DND-41 (cell line): Measurements from ENCODE around the gene MAN1B1.

Source experiments
- ATAC-seq: fragments of 200-7000 bp; cut with Tn5 transposase; 3 replicates; pipeline ENCODE4 v1.9.1; 2021; ENCODE audit warnings: low read depth; ENCODE audit not compliant: insufficient read depth
- DNase-seq: peaks from one replicate; pipeline ENCODE4 v3.0.0-alpha.2; 2020
- H2AFZ ChIP-seq: 2 replicates; pipeline ENCODE4 v1.6.0; 2012; ENCODE audit warnings: low read depth, low read length
- H3K27ac ChIP-seq: 2 replicates; pipeline ENCODE4 v1.5.1; 2012; ENCODE audit warnings: low read length, inconsistent platforms
- H3K27me3 ChIP-seq: fragments of 200-600 bp; sonication (generic); 2 replicates; pipeline ENCODE4 v1.6.0; 2012; ENCODE audit warnings: low read length, mild to moderate bottlenecking, inconsistent platforms; ENCODE audit not compliant: insufficient read depth, poor library complexity
- H3K36me3 ChIP-seq: 2 replicates; pipeline ENCODE4 v1.5.1; 2012; ENCODE audit warnings: low read length, inconsistent platforms; ENCODE audit not compliant: insufficient read depth
- H3K4me1 ChIP-seq: 2 replicates; pipeline ENCODE4 v1.5.1; 2012; ENCODE audit warnings: mild to moderate bottlenecking, low read length; ENCODE audit not compliant: insufficient read depth
- H3K4me2 ChIP-seq: 2 replicates; pipeline ENCODE4 v1.6.0; 2012; ENCODE audit warnings: mild to moderate bottlenecking, moderate library complexity, low read length, inconsistent platforms; ENCODE audit not compliant: insufficient read depth
- H3K4me3 ChIP-seq, 2 experiments: fragments of 200-600 bp in 1 of 2; shearing (Covaris generic) in 1 of 2; 2 replicates each; pipeline ENCODE4 v1.5.1; 2012 to 2016; ENCODE audit warnings: inconsistent platforms in 2 of 2, low read length in 2 of 2, mild to moderate bottlenecking in 2 of 2, low read depth in 1 of 2, moderate library complexity in 1 of 2
- H3K79me2 ChIP-seq: 2 replicates; pipeline ENCODE4 v1.6.0; 2012; ENCODE audit warnings: low read length, inconsistent platforms; ENCODE audit not compliant: insufficient read depth
- H3K9ac ChIP-seq: 2 replicates; pipeline ENCODE4 v1.6.0; 2012; ENCODE audit warnings: low read depth, mild to moderate bottlenecking, inconsistent platforms, low read length, moderate library complexity
- H3K9me3 ChIP-seq: 2 replicates; pipeline ENCODE4 v1.5.1; 2012; ENCODE audit warnings: low read length, moderate library complexity, mild to moderate bottlenecking, inconsistent platforms; ENCODE audit not compliant: insufficient read depth, severe bottlenecking
- H4K20me1 ChIP-seq: 2 replicates; pipeline ENCODE4 v1.6.0; 2012; ENCODE audit warnings: low read length; ENCODE audit not compliant: insufficient read depth
- CTCF ChIP-seq: IDR thresholded peaks from 2 replicates; pipeline ENCODE4 v1.5.1; 2012; ENCODE audit warnings: borderline replicate concordance, low read length, moderate library complexity, mild to moderate bottlenecking; ENCODE audit not compliant: poor library complexity, severe bottlenecking; ENCODE audit errors: extremely low read depth
- EZH2 ChIP-seq: IDR thresholded peaks from 3 replicates; pipeline ENCODE4 v1.6.1; 2012; ENCODE audit warnings: borderline replicate concordance, low read depth, mild to moderate bottlenecking, moderate library complexity, low read length, inconsistent platforms; ENCODE audit not compliant: severe bottlenecking

The MAN1B1 gene

DNA sequence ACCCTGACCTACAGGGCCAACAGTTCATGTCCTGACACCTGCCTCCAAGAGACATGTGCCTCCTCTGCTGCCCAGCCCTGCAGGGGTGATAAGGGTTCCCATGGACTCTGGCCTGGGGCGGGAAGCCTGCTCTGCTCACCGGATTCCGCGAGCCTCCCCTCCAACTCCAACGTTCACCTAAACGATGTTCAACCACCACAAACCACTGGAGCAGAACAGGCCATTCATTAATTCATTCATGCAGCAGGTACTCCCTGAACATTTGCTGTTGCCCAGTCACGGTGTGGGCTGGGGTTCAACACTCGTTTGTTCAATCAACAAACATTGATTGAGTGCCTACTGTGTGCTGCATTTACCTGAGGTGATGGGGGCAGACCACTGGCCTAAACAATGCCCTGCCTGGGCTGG, 12.8 kb upstream of the MAN1B1 start:
- TF ChIP-seq CTCF: no peak
- no peak for TF ChIP-seq EZH2
- DNase-seq (no peak), ATAC-seq (no peak)
- H3K4me3 ChIP-seq: no peak overlapping the region
- peaks cover 11% of the 10 kb centered on the region for H3K79me2 ChIP-seq
- no peak overlapping the region for H3K9ac ChIP-seq
- H3K4me1 ChIP-seq: peaks cover 22% of the 10 kb centered on the region
- no peaks in the 10 kb centered on the region for H3K27me3 ChIP-seq
- no peaks in the 10 kb centered on the region for H3K9me3 ChIP-seq
- H3K27ac ChIP-seq: no peak overlapping the region
- no peaks in the 10 kb centered on the region for H3K36me3 ChIP-seq
- peaks cover 8% of the 10 kb centered on the region for H4K20me1 ChIP-seq
- H3K4me2 ChIP-seq: no peak overlapping the region
- H2AFZ ChIP-seq: no peak overlapping the region

DNA sequence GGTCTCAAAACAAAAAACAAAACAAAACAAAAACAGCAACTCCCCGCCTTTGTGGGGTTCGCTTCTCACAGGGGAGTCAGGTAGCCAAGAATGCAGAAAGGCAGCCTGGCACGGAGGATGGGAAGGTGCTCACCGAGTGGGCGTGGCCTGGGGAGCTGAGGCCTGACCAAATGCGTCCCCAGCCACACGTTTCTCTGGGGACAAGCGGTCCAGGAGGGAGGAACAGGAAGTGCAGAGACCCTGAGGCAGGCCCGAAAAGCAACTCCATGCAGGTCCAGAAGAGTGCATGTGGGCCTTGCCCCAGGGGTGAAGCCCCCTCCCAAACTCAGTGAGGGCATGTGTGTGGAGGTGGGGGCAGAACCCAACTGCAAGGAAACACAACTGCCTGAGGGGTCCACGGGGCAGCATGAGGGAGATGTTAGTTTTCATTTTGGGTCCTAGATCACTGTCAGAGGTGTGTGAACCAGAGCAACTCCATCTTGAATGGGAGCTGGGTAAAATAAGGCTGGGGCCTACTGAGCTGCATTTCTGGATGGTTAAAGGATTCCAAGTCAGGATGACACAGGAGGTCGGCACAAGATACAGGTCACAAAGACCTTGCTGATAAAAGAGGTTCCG, 12.0 kb upstream of the MAN1B1 start:
- no peak overlapping the region for H2AFZ ChIP-seq
- ATAC-seq: no peak
- no peak overlapping the region for H3K27ac ChIP-seq

GRCh38 chr9:137075275-137075775, 11.5 kb upstream of the MAN1B1 start:
- Histone ChIP-seq H2AFZ (no peak overlapping the region), H3K4me1 (peaks cover 11% of the 10 kb centered on the region), H3K36me3 (no peaks in the 10 kb centered on the region), H3K79me2 (peaks cover 3% of the 10 kb centered on the region; the same call in 1 of the 2 replicates), H3K9ac (no peak overlapping the region), H4K20me1 (no peaks in the 10 kb centered on the region), H3K9me3 (no peaks in the 10 kb centered on the region), H3K4me3 (no peak overlapping the region), H3K4me2 (no peak overlapping the region), H3K27ac (no peak overlapping the region), H3K27me3 (no peaks in the 10 kb centered on the region)
- TF ChIP-seq CTCF: no peak
- no peak for TF ChIP-seq EZH2
- DNase-seq (no peak), ATAC-seq (no peak)

More for the DNA sequence above, 12.0 kb upstream of the MAN1B1 start:
- Histone ChIP-seq H3K4me1 (peaks cover 14% of the 10 kb centered on the region), H3K9ac (no peak overlapping the region), H3K79me2 (peaks cover 3% of the 10 kb centered on the region; the same call in 1 of the 2 replicates), H3K36me3 (no peaks in the 10 kb centered on the region), H3K27me3 (no peaks in the 10 kb centered on the region), H3K4me3 (no peak overlapping the region), H3K9me3 (no peaks in the 10 kb centered on the region), H4K20me1 (no peaks in the 10 kb centered on the region), H3K4me2 (no peak overlapping the region)
- TF ChIP-seq EZH2 (no peak), CTCF (no peak)
- no peak for DNase-seq
